Astrocyte of the spinal cord (primary cell): Measurements from ENCODE around the gene GIPR.

ENCODE experiments used
- DNase-seq: peaks from one replicate; pipeline ENCODE4 v3.0.0; 2011; ENCODE audit warnings: low read depth, low spot score
- H3K4me3 ChIP-seq: 2 replicates; pipeline ENCODE4 v1.5.1; 2011; ENCODE audit warnings: low read depth, mild to moderate bottlenecking, low read length, moderate library complexity
- CTCF ChIP-seq: IDR thresholded peaks from 2 replicates; pipeline ENCODE4 v1.5.1; 2012; ENCODE audit warnings: low read depth, mild to moderate bottlenecking, low read length, inconsistent platforms
- in situ Hi-C: cut with HindIII; loops from 2 replicates; pipeline ENCODE4 v1.10.0; 2017; ENCODE audit warnings: low sequenced_read_pairs

Gene GIPR

GRCh38 chr19:45645631-45646344 lies 22.2 kb upstream of the GIPR start:
- peak; percentile 89 for DNase-seq
- no peak for TF ChIP-seq CTCF
- H3K4me3 ChIP-seq = peak overlapping the region; percentile 47
- in situ Hi-C loops = no loop called here

DNA sequence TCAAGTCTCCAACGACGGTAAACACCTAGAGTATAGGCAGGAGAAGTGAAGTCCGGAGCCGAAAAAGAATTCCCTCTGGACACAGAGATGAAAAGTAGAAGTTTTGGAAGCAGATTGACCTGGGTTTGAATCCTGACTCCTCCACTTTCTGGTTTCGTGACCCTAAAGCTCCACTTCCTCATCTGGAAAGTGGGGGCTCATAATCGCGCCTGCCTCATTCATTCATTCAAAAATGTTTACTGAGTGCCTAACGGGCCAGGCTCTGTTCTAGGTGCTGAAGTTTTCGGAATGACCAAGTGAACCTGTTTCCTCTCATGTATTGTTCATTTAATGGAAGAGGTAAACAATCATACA lies 21.7 kb upstream of the GIPR start:
- in situ Hi-C loops = no loop called here
- TF ChIP-seq CTCF = no peak

GRCh38 chr19:45650722-45651121 lies 17.3 kb upstream of the GIPR start:
- H3K4me3 ChIP-seq = no peak overlapping the region
- no peak for DNase-seq
- in situ Hi-C loops = no loop called here
- TF ChIP-seq CTCF = no peak

More for the DNA sequence above, 21.7 kb upstream of the GIPR start:
- no peak for DNase-seq
- peak overlapping the region; percentile 47 for H3K4me3 ChIP-seq

- H3K4me3 ChIP-seq = no peak overlapping the region
- TF ChIP-seq CTCF = no peak
- in situ Hi-C loops = no loop called here
- no peak for DNase-seq
These were observed 14.4 kb upstream of the GIPR start for GRCh38 chr19:45653634-45654033.

DNA sequence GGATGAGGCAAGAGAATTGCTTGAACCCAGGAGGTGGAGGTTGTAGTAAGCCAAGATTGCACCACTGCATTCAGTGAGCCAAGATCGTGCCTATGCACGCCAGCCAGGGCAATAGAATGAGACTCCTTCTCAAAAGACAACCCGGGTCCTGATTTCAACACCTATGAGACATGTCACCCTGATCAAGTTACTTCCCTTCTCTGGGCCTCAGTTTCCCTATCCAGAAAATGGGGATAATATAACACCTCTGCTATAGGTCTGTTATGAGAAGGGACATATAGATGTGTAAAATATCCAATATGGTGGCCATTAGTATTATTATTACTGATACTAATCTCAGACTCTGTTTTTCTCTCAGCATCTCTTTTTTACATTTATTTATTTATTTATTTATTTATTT lies 12.9 kb upstream of the GIPR start:
- in situ Hi-C loops = no loop called here
- no peak for TF ChIP-seq CTCF
- no peak overlapping the region for H3K4me3 ChIP-seq
- DNase-seq = no peak

DNA sequence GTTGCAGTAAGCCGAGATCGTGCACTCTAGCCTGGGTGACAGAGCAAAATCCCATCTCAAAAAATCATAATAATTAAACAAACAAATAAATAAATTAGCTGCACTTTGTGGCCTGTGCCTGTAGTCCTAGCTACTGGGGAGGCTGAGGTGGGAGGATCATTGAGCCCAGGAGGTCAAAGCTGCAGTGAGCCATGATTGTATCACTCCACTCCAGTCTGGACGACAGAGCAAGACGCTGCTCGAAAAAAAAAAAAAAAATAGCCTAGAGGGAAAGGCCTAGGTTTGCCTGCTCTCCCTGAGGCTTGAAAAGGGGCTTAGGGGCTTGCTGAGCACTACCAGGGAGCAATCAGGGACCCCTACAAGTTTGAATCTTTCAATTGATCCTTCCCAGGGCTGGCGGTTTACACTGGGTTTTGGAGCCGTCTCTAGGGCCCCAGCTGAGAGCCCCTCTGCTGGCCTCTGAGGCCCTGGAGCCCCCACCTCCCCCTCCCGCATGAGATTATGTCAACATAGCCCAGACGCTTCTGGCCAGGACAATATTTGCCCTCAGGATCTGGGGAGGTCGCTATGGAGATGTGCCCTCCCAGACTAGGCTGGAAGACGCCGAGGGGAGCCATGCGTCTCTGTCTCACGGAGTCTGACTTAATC lies 10.4 kb upstream of the GIPR start:
- in situ Hi-C loops = no loop called here

More for the DNA sequence above, 10.4 kb upstream of the GIPR start:
- no peak for TF ChIP-seq CTCF
- no peak overlapping the region for H3K4me3 ChIP-seq
- no peak for DNase-seq
